HEK293 (cell line): Measurements from ENCODE around the gene XRCC6.

ENCODE experiments used
- CTCF ChIP-seq: fragments of 450-650 bp; formaldehyde crosslinking; IDR thresholded peaks from 2 replicates; pipeline ENCODE4 v1.5.1; 2016; ENCODE audit warnings: missing biosample characterization, missing genetic modification characterization
- KLF17 ChIP-seq: fragments of 450-650 bp; formaldehyde crosslinking; IDR thresholded peaks from 2 replicates; pipeline ENCODE4 v1.5.1; 2016; ENCODE audit warnings: missing biosample characterization, missing genetic modification characterization
- REST ChIP-seq: fragments of 450-650 bp; formaldehyde crosslinking; IDR thresholded peaks from 2 replicates; pipeline ENCODE4 v1.5.1; 2016; ENCODE audit warnings: missing biosample characterization, missing genetic modification characterization
- ZBTB17 ChIP-seq: fragments of 450-650 bp; formaldehyde crosslinking; IDR thresholded peaks from 2 replicates; pipeline ENCODE4 v1.5.1; 2016; ENCODE audit warnings: missing biosample characterization, missing genetic modification characterization
- ZFP3 ChIP-seq: fragments of 450-650 bp; formaldehyde crosslinking; IDR thresholded peaks from 2 replicates; pipeline ENCODE4 v1.5.1; 2016; ENCODE audit warnings: low read depth, missing biosample characterization, missing genetic modification characterization
- ZNF148 ChIP-seq: fragments of 450-650 bp; formaldehyde crosslinking; IDR thresholded peaks from 2 replicates; pipeline ENCODE4 v1.5.0; 2017; ENCODE audit warnings: missing biosample characterization, missing genetic modification characterization, borderline replicate concordance
- ZNF174 ChIP-seq: fragments of 450-650 bp; formaldehyde crosslinking; IDR thresholded peaks from 2 replicates; pipeline ENCODE4 v1.5.0; 2017; ENCODE audit warnings: missing biosample characterization, mild to moderate bottlenecking, missing genetic modification characterization
- ZNF175 ChIP-seq: fragments of 450-650 bp; formaldehyde crosslinking; IDR thresholded peaks from 2 replicates; pipeline ENCODE4 v1.5.1; 2016; ENCODE audit warnings: missing biosample characterization, missing genetic modification characterization
- ZNF274 ChIP-seq, 2 experiments: fragments of 200-500 bp in 1 of 2; fragments of 450-650 bp in 1 of 2; sonication (Bioruptor generic) in 1 of 2; formaldehyde crosslinking in 1 of 2; IDR thresholded peaks; 2 replicates each; pipeline versions ENCODE4 v1.5.1 to v1.6.1; 2014 to 2016; ENCODE audit warnings: borderline replicate concordance in 1 of 2, inconsistent platforms in 1 of 2, low read length in 1 of 2, missing biosample characterization in 1 of 2, missing genetic modification characterization in 1 of 2
- ZNF335 ChIP-seq: fragments of 450-650 bp; formaldehyde crosslinking; conservative IDR thresholded peaks from 2 replicates; pipeline ENCODE4 v1.5.1; 2016; ENCODE audit warnings: missing biosample characterization, missing genetic modification characterization
- ZNF510 ChIP-seq: fragments of 450-650 bp; formaldehyde crosslinking; IDR thresholded peaks from 2 replicates; pipeline ENCODE4 v1.5.1; 2018; ENCODE audit warnings: mild to moderate bottlenecking, missing genetic modification characterization, missing biosample characterization; ENCODE audit not compliant: insufficient replicate concordance
- ZNF629 ChIP-seq: fragments of 450-650 bp; formaldehyde crosslinking; IDR thresholded peaks from 2 replicates; pipeline ENCODE4 v1.5.1; 2017; ENCODE audit warnings: missing biosample characterization, missing genetic modification characterization
- ZSCAN30 ChIP-seq: fragments of 450-650 bp; IDR thresholded peaks from 2 replicates; pipeline ENCODE4 v1.5.1; 2018; ENCODE audit warnings: missing biosample characterization, mild to moderate bottlenecking, missing genetic modification characterization, moderate library complexity

GRCh38 chr22:41659941-41660340 lies 38.8 kb downstream of the XRCC6 start:
- TF ChIP-seq ZNF148 (tag by site-specific recombination): no peak
- TF ChIP-seq ZNF510 (tag by site-specific recombination): no peak
- TF ChIP-seq ZFP3: no peak
- TF ChIP-seq CTCF (tag by site-specific recombination): no peak
- no peak for TF ChIP-seq ZNF175 (tag by site-specific recombination)
- TF ChIP-seq ZSCAN30 (tag by site-specific recombination): no peak
- TF ChIP-seq ZNF335 (tag by site-specific recombination): no peak
- no peak for TF ChIP-seq KLF17 (tag by site-specific recombination)
- TF ChIP-seq REST (tag by site-specific recombination): no peak
- TF ChIP-seq ZNF174 (tag by site-specific recombination): no peak
- no peak for TF ChIP-seq ZNF274 (IDR thresholded peaks at IDR 0.05; ENCODE audit: low read length)
- TF ChIP-seq ZNF274 (tag by site-specific recombination; IDR thresholded peaks at IDR 0.05; ENCODE audit: borderline replicate concordance): no peak
- no peak for TF ChIP-seq ZBTB17 (tag by site-specific recombination)
- TF ChIP-seq ZNF629 (tag by site-specific recombination): no peak
